ENCODE results near the gene JOSD2. TPM values are rescaled to one million over a fixed set of nuclear protein-coding genes. Genes with fewer than 3 reads are reported as not detected.

Gene JOSD2
- total and polyA plus RNA-seq, 2 donors (not counting 3 experiments of a cell fraction or from before 2014, with no cell fraction given), result 37.4 to 62.8 TPM

DNA sequence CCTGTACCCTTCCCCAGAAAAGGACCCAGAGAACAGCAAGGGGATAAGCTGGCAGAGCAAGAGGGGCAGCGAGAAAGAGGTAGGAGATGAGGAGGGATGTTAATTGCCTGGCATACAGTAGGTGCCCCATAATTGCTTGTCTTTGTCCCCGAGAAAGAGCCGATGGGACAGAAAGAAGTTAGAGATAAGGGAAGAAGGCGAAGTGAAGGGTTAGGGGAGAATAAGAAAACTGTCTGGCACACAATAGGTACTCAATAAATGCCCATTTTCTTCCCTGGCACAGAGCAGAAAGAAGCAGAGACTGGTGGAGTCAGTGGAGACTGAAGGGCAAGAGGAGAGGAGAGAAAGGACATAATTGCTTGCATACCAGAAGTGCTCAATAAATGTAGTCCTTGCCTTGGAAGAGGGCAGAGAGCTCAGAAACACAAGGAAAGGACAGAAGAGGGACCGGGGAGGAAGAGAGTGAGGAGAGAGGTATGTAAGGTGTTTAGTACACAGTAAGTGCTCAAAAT lies 15.9 kb downstream of the JOSD2 start:
- H3K9me3 ChIP-seq (replicated peaks; ENCODE audit: control insufficient read depth, insufficient read depth, low read length), result no peaks in the 10 kb centered on the region
- no peak overlapping the region for H3K9ac ChIP-seq (replicated peaks; ENCODE audit: extremely low read depth, insufficient read depth, low read length)
- H3K27ac ChIP-seq (ENCODE audit: insufficient read depth, low read depth, low read length), result no peak overlapping the region
- intact Hi-C loops (cut with micrococcal nuclease) (no loop called here), dilution Hi-C loops (cut with MboI; ENCODE audit: extremely low pct_ligation_motif_present, low sequenced_read_pairs) (no loop called here)
- H3K9me1 ChIP-seq (replicated peaks; ENCODE audit: control insufficient read depth, extremely low read depth, insufficient read depth, low read length), result no peaks in the 10 kb centered on the region
- H3K4me2 ChIP-seq (ENCODE audit: insufficient read depth, low read length), result no peak overlapping the region
- H3K36me3 ChIP-seq (ENCODE audit: control insufficient read depth in 2 of 2, extremely low read depth in 1 of 2, insufficient read depth in 2 of 2, low read length in 2 of 2), result no peaks in the 10 kb centered on the region
- DNase-seq (ENCODE audit: low read depth, low spot score) (no peak), FAIRE-seq (no peak)
- TF ChIP-seq MYC (IDR thresholded peaks at IDR 0.05; ENCODE audit: low read depth, low read length), result no peak
- no peak for TF ChIP-seq FOS (IDR thresholded peaks at IDR 0.05; ENCODE audit: borderline replicate concordance, insufficient read depth, low read length)
- ChIA-PET CTCF (no interaction called here), POLR2A (no interaction called here)
- H4K20me1 ChIP-seq (replicated peaks; ENCODE audit: control insufficient read depth, extremely low read depth, insufficient read depth, low read length), result no peaks in the 10 kb centered on the region
- no peaks in the 10 kb centered on the region for H3K79me2 ChIP-seq (ENCODE audit: control insufficient read depth, insufficient read depth, low read length)
- no peaks in the 10 kb centered on the region for H3K4me1 ChIP-seq (ENCODE audit: control insufficient read depth, extremely low read depth, insufficient read depth, low read length)
- no TSS peak for BruUV-seq (replicated peaks)
- no peak overlapping the region for H2AFZ ChIP-seq (ENCODE audit: low read depth, low read length)
- peaks cover 5 to 8% of the 10 kb centered on the region in 2 experiments for H3K27me3 ChIP-seq (ENCODE audit: control insufficient read depth in 2 of 2, insufficient read depth in 2 of 2, low read length in 2 of 2)
- H3K4me3 ChIP-seq (replicated peaks in 1 of 3; ENCODE audit: insufficient read depth in 1 of 3, low read depth in 1 of 3, low read length in 3 of 3), result no peak overlapping the region

DNA sequence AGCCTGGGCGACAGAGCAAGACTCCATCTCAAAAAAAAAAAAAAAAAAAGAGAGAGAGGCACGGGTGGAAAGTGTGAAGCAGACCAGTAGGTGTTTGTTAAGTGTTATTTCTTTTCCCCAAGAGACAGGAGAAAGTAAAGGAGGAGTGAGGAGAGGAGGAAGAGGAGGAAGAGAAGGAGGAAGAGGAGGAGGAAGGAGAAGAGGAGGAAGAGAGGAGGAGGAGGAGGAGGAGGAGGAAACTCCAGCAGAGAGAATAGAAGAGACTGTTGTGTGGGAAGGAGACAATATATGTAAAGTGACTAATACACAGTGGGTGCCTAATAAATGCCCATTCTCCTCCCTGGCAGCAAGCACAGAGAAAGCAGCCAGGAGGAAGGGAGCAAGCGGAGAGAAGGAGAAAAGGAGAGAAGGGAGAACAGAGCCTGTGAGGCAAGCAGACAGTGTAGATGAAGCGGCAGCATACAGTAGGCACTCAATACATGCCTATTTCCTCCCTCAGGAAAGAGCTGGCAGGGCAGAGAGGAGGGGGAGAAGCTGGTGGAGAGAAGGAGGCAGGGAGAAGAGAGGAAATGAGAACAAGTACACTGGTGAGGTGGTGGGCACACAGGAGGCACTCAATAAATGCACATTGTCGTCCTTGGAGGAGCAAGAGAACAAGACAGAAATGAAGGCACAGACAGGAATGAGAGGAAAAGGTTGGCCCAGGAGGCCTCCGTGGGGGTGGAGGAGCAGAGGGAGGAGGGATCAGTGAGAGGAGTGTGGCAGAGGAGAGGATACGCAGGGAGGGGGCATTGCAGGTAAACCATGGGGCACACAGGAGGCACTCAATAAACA lies 16.6 kb downstream of the JOSD2 start:
- Histone ChIP-seq H2AFZ (ENCODE audit: low read depth, low read length) (no peak overlapping the region), H3K36me3 (ENCODE audit: control insufficient read depth in 2 of 2, extremely low read depth in 1 of 2, insufficient read depth in 2 of 2, low read length in 2 of 2) (no peaks in the 10 kb centered on the region), H3K79me2 (ENCODE audit: control insufficient read depth, insufficient read depth, low read length) (no peaks in the 10 kb centered on the region), H4K20me1 (replicated peaks; ENCODE audit: control insufficient read depth, extremely low read depth, insufficient read depth, low read length) (no peaks in the 10 kb centered on the region), H3K9ac (replicated peaks; ENCODE audit: extremely low read depth, insufficient read depth, low read length) (no peak overlapping the region), H3K27me3 (ENCODE audit: control insufficient read depth in 2 of 2, insufficient read depth in 2 of 2, low read length in 2 of 2) (peaks cover 8 to 9% of the 10 kb centered on the region in 2 experiments), H3K4me3 (replicated peaks in 1 of 3; ENCODE audit: insufficient read depth in 1 of 3, low read depth in 1 of 3, low read length in 3 of 3) (no peak overlapping the region), H3K4me1 (ENCODE audit: control insufficient read depth, extremely low read depth, insufficient read depth, low read length) (no peaks in the 10 kb centered on the region), H3K27ac (ENCODE audit: insufficient read depth, low read depth, low read length) (no peak overlapping the region), H3K9me1 (replicated peaks; ENCODE audit: control insufficient read depth, extremely low read depth, insufficient read depth, low read length) (no peaks in the 10 kb centered on the region), H3K9me3 (replicated peaks; ENCODE audit: control insufficient read depth, insufficient read depth, low read length) (no peaks in the 10 kb centered on the region), H3K4me2 (ENCODE audit: insufficient read depth, low read length) (no peak overlapping the region)
- CTCF ChIA-PET, result no interaction called here
- FAIRE-seq (no peak), DNase-seq (ENCODE audit: low read depth, low spot score) (no peak)
- dilution Hi-C loops (cut with MboI; ENCODE audit: extremely low pct_ligation_motif_present, low sequenced_read_pairs), result no loop called here
- BruUV-seq (replicated peaks), result no TSS peak
- intact Hi-C loops (cut with micrococcal nuclease), result no loop called here
- TF ChIP-seq, protein P1, sequence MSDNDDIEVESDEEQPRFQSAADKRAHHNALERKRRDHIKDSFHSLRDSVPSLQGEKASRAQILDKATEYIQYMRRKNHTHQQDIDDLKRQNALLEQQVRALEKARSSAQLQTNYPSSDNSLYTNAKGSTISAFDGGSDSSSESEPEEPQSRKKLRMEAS (IDR thresholded peaks at IDR 0.05; ENCODE audit: insufficient read depth, insufficient read length), result no peak
- TF ChIP-seq FOS (IDR thresholded peaks at IDR 0.05; ENCODE audit: borderline replicate concordance, insufficient read depth, low read length), result no peak
- TF ChIP-seq EZH2 (IDR thresholded peaks at IDR 0.05; ENCODE audit: borderline replicate concordance, low read depth, low read length, severe bottlenecking), result no peak
- no peak for TF ChIP-seq POLR2AphosphoS5 (IDR thresholded peaks at IDR 0.05; ENCODE audit: insufficient read depth, low read depth, low read length)
- TF ChIP-seq POLR2A (IDR thresholded peaks at IDR 0.05; ENCODE audit: low read depth, low read length), result no peak
- TF ChIP-seq CTCF (IDR thresholded peaks at IDR 0.05; ENCODE audit: extremely low read depth in 1 of 2, insufficient read depth in 1 of 2, low read depth in 1 of 2, low read length in 2 of 2), result no peak
- TF ChIP-seq GATA2 (IDR thresholded peaks at IDR 0.05; ENCODE audit: insufficient read depth, insufficient read length, low read depth, low read length), result no peak
- no peak for TF ChIP-seq MYC (IDR thresholded peaks at IDR 0.05; ENCODE audit: low read depth, low read length)
- TF ChIP-seq JUN (IDR thresholded peaks at IDR 0.05; ENCODE audit: borderline replicate concordance, insufficient read depth, insufficient read length, low read depth), result no peak
- POLR2A ChIA-PET, result no interaction called here

Measured in endothelial cell of umbilical vein (primary cell).